Heart right ventricle (tissue), 16 donors: ENCODE data around the gene CPVL. TPM values are rescaled to one million over a fixed set of nuclear protein-coding genes. Genes with fewer than 3 reads are reported as not detected.

Experiments
- ATAC-seq, 8 donors: fragments of 200-7000 bp; cut with Tn5 transposase; one replicate each; pipeline ENCODE4 v1.9.1; 2020; ENCODE audit warnings: mild to moderate bottlenecking in 8 of 8, moderate library complexity in 8 of 8, moderate number of reproducible peaks in 1 of 8
- DNase-seq, 2 donors: peaks; one replicate each; pipeline ENCODE4 v3.0.0-alpha.2; 2020
- H3K27ac ChIP-seq, 10 donors: fragments of 200-600 bp; sonication (generic) in 2 of 10; one replicate each; pipeline versions ENCODE4 v1.5.0 to v1.8.0; 2020 to 2022; ENCODE audit warnings: mild to moderate bottlenecking in 3 of 10
- H3K27me3 ChIP-seq, 7 donors: fragments of 200-600 bp; one replicate each; pipeline ENCODE4 v1.8.0; 2021 to 2022; ENCODE audit warnings: mild to moderate bottlenecking in 2 of 7
- H3K36me3 ChIP-seq, 9 donors: fragments of 200-600 bp; sonication (generic) in 1 of 9; one replicate each; pipeline versions ENCODE4 v1.5.0 to v1.8.0; 2020 to 2022; ENCODE audit warnings: mild to moderate bottlenecking in 2 of 9
- H3K4me1 ChIP-seq, 9 donors: fragments of 200-600 bp; sonication (generic) in 1 of 9; one replicate each; pipeline versions ENCODE4 v1.5.0 to v1.8.0; 2020 to 2022; ENCODE audit warnings: mild to moderate bottlenecking in 4 of 9
- H3K4me3 ChIP-seq, 10 donors: fragments of 200-600 bp; sonication (generic) in 2 of 10; one replicate each; pipeline versions ENCODE4 v1.5.0 to v1.8.0; 2020 to 2022; ENCODE audit warnings: mild to moderate bottlenecking in 7 of 10, moderate library complexity in 2 of 10
- H3K9me3 ChIP-seq, 11 donors: fragments of 200-600 bp in 10 of 11; sonication (generic) in 2 of 11; one replicate each; pipeline versions ENCODE4 v1.5.0 to v1.8.0; 2013 to 2022; ENCODE audit warnings: mild to moderate bottlenecking in 2 of 11, control low read depth in 1 of 11, moderate library complexity in 1 of 11
- WGBS, 2 donors: extraction: QIAGEN DNeasy Blood & Tissue Kit; methylation state at CpG; one replicate each; pipeline ENCODE4 v1.1.7; 2013; ENCODE audit warnings: inconsistent platforms in 1 of 2; 5-methylcytosine and 5-hydroxymethylcytosine counted together
- intact Hi-C, 10 donors: fragments of 100-400 bp; cut with DNase I; formaldehyde crosslinking; loops; one replicate each; pipeline versions ENCODE4 v1.11.1 to v1.14.2; 2022
- polyA plus RNA-seq, 2 donors: library from polyadenylated mRNA; stranded (reverse); fragments of 200-250 nt; gene quantifications; one replicate each; pipeline ENCODE4 v1.2.3, GENCODE V29; 2013
- total RNA-seq, 10 donors: library from RNA; stranded (reverse); fragmentation: NEBNext Ultra II Directional in 3 of 10; extraction: Animal tissue kit (Norgen Biotek cat#: 25700) in 3 of 10; gene quantifications; one replicate each; pipeline versions ENCODE4 v1.2.1 to v1.2.4, GENCODE V29; 2021 to 2023
- TF ChIP-seq, protein P1 (sequence below), 9 donors: fragments of 200-600 bp; sonication (generic) in 2 of 9; IDR thresholded peaks; one replicate each; pipeline versions ENCODE4 v1.5.0 to v1.8.0; 2021 to 2022; ENCODE audit warnings: antibody characterized with exemption in 9 of 9, mild to moderate bottlenecking in 5 of 9, moderate library complexity in 1 of 9
- donor health status: Arrhythmogenic right ventricular cardiomyopathy.
- donor health status: ischemic (EF 13 %, LVEDD 7.1; RV severe dilation, severe dysfunction).
- donor health status: healthy with polysubstance abuse.
- donor health status: DM: no; HTN: yes; CAD: no.
- donor health status: DM: no; HTN: no; CAD: no.
- donor health status: ischemic (EF 25% LVEDD 6.9; RV normal size, moderate dysfunction).
- donor health status: ischemic (EF 25% LVEDD 5.7; RV mildly dilated, moderate dysfunction).
- donor health status: healthy.
- donor health status: DM: yes; HTN: yes; CAD: no.
- donor health status: Ischemic cardiomyopathy.
- donor health status: ischemic (EF 35%, LVEDD 5.7; RV mildly dilated, moderate dysfunction).
- donor health status: nonischemic (EF 11% LVEDD 7.7; RV severe dilation, severe dysfunction).
- donor health status: DM: yes; HTN: yes; CAD: no.
- donor health status: PGD.
- donor health status: ischemic (EF 29% LVEDD 5.4; RV normal size, mild dysfunction).
- donor health status: nonischemic (EF 23%, LVEDD 6.1; RV moderate dilation, normal function).

Gene CPVL
- total and polyA plus RNA-seq, 12 donors, result 49.4 to 215 (median 93.0) TPM

DNA sequence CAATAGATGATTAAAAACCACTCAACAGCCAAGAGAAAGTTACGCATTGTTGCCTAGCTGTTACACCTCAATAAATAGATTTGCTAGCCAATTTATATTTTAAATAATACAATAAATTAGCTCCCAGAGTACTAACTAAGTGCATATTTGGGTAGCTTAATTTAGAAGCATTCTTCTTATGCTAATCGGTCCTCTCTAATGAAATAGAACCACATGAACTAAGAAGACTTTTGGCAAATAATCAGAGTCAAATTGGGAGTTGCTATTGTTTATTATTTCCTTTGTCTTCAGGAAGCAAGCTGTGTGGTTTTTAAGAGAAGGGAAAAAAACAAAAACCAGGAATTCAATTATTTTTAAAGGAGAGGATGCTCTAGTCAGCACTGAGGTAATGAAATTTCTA lies 139.2 kb downstream of the CPVL start:
- H3K27ac ChIP-seq, result peak overlapping the region in 1 of 10 donors; percentile 55
- DNase-seq (no peak), ATAC-seq (peak in 3 of 8 donors; percentile 42 to 59 (median 58))
- no peaks in the 10 kb centered on the region for H3K36me3 ChIP-seq
- 65 to 68% methylated on average over 2 of the region's 2 CpGs for WGBS, 2 donors
- TF ChIP-seq, protein P1, sequence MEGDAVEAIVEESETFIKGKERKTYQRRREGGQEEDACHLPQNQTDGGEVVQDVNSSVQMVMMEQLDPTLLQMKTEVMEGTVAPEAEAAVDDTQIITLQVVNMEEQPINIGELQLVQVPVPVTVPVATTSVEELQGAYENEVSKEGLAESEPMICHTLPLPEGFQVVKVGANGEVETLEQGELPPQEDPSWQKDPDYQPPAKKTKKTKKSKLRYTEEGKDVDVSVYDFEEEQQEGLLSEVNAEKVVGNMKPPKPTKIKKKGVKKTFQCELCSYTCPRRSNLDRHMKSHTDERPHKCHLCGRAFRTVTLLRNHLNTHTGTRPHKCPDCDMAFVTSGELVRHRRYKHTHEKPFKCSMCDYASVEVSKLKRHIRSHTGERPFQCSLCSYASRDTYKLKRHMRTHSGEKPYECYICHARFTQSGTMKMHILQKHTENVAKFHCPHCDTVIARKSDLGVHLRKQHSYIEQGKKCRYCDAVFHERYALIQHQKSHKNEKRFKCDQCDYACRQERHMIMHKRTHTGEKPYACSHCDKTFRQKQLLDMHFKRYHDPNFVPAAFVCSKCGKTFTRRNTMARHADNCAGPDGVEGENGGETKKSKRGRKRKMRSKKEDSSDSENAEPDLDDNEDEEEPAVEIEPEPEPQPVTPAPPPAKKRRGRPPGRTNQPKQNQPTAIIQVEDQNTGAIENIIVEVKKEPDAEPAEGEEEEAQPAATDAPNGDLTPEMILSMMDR (IDR thresholded peaks at IDR 0.05), result no peak
- H3K4me1 ChIP-seq, result peaks cover 0 to 60% (median 11%) of the 10 kb centered on the region in 9 donors
- intact Hi-C loops, result no loop called here
- no peaks in the 10 kb centered on the region for H3K9me3 ChIP-seq
- no peak overlapping the region for H3K4me3 ChIP-seq
- H3K27me3 ChIP-seq, result no peaks in the 10 kb centered on the region

- H3K27ac ChIP-seq, result no peak overlapping the region
- no peaks in the 10 kb centered on the region for H3K27me3 ChIP-seq
- no peak overlapping the region for H3K4me3 ChIP-seq
- intact Hi-C loops, result no loop called here
- H3K9me3 ChIP-seq, result no peaks in the 10 kb centered on the region
- TF ChIP-seq, protein P1 (IDR thresholded peaks at IDR 0.05), result no peak
- WGBS, 2 donors, result 67 to 78% methylated on average over 3 of the region's 3 CpGs
- DNase-seq (no peak), ATAC-seq (no peak)
- H3K4me1 ChIP-seq, result peaks cover 0 to 50% (median 6%) of the 10 kb centered on the region in 9 donors
- no peaks in the 10 kb centered on the region for H3K36me3 ChIP-seq
Observed at GRCh38 chr7:29005829-29006228, 140.5 kb downstream of the CPVL start.

DNA sequence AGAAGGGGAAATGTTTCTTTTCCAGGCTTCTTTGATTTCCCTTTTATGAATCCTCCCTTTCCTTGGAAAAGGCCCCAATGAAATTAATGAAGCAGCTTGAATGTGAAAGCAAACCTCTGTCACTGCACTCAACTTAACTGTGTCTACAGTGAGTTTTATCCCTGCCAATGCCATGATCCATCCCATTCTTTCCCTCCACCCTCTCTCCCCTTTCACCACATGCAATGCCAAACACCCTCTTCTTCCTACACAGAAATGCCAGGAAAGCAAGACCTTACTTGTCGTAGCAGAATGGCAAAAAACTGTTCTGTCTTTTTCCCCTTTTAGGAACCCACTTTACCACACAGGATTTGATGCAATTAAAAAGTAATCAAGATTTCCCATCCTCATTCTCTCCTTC lies 140.9 kb downstream of the CPVL start:
- H3K36me3 ChIP-seq, result no peaks in the 10 kb centered on the region

GRCh38 chr7:29003703-29004102 lies 142.6 kb downstream of the CPVL start:
- no peaks in the 10 kb centered on the region for H3K9me3 ChIP-seq
- H3K27ac ChIP-seq, result no peak overlapping the region
- DNase-seq, result no peak
- peaks cover 2 to 49% (median 12%) of the 10 kb centered on the region in 9 donors for H3K4me1 ChIP-seq
- no peaks in the 10 kb centered on the region for H3K36me3 ChIP-seq
- no peak for ATAC-seq
- H3K27me3 ChIP-seq, result no peaks in the 10 kb centered on the region
- TF ChIP-seq, protein P1 (IDR thresholded peaks at IDR 0.05), result no peak
- H3K4me3 ChIP-seq, result no peak overlapping the region
- intact Hi-C loops, result no loop called here
- WGBS, 2 donors, result 98% methylated on average over 5 of the region's 5 CpGs

More for the DNA sequence above, 140.9 kb downstream of the CPVL start:
- Histone ChIP-seq H3K4me3 (no peak overlapping the region), H3K9me3 (no peaks in the 10 kb centered on the region), H3K27me3 (no peaks in the 10 kb centered on the region), H3K27ac (no peak overlapping the region), H3K4me1 (peaks cover 0 to 46% (median 7%) of the 10 kb centered on the region in 9 donors)
- intact Hi-C loops, result no loop called here
- WGBS, 2 donors, result 42 to 48% methylated on average over 1 of the region's 1 CpG
- no peak for ATAC-seq
- DNase-seq, result no peak
- TF ChIP-seq, protein P1 (IDR thresholded peaks at IDR 0.05), result no peak
